ENCODE measurements around the gene GPATCH4. TPM values are rescaled to one million over a fixed set of nuclear protein-coding genes. Genes with fewer than 3 reads are reported as not detected.
A peak's percentile ranks its signal among the peaks of the same experiment; 100 is the strongest.
"Not testable (repeated sequence)": the region's sequence is repeated elsewhere in the genome, so short reads cannot be mapped to it uniquely, and the experiment has no call there.

Gene GPATCH4
- polyA plus RNA-seq, 3 donors, result 35.3 to 41.2 (median 36.8) TPM

DNA sequence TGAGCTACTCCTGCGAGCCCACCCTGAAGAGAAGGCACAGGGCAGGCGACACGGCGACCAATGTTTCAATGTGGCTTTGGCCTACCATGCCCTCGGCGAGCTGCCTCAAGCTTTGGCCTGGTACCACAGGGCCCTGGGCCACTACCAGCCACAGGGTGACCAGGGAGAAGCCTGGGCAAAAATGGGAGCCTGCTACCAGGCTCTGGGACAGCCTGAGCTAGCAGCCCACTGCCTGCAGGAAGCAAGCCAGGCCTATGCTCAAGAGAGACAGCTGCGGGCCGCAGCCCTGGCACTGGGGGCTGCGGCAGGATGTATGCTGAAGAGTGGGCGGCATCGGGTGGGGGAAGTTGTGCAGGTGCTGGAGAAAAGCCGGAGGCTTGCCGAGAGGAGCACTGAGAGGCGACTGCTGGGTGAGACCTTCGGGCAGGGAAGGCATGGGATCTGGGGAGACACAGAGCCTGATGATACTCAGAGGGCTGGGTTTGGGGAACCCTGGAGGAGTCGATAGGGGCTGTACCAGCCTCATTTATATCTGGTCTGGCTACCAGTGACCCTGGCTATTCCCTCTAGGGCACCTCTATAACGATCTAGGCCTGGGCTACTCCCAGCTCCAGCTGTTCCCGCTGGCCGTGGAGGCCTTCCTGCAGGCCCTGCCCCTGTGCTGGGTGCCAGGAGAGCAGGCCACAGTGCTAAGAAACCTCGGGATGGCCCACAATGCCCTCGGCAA is 19.5 kb downstream of the GPATCH4 start:
- no peak for DNase-seq (ENCODE audit: low read depth in 3 of 3, low spot score in 2 of 3)

DNA sequence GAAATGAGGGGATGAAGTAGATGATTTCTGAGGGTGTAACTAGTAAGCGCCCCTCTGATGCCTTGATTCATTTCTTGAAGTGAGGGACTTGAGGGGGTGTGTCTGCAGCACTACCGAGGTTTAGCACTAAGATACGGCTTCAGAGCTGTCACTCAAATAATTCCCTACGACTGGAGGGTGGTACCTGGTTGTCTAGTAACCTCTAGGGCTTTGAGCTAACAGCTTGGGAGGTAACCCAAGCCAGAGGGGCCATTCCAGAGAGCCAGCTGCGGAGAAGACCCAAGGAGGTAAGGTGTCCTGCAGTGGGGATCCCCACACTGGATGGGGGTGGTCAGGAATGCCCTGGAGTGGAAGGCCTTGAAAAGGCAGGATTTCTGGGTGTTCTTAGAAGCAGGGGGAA is 21.8 kb downstream of the GPATCH4 start, which contains the start of gene TTC24:
TTC24 (plus strand) TSS at position 252 of the 400 bp plus-strand sequence. CDS start 1,642 bp downstream, outside the sequence.
- DNase-seq (ENCODE audit: low read depth in 3 of 3, low spot score in 2 of 3), result no peak

DNA sequence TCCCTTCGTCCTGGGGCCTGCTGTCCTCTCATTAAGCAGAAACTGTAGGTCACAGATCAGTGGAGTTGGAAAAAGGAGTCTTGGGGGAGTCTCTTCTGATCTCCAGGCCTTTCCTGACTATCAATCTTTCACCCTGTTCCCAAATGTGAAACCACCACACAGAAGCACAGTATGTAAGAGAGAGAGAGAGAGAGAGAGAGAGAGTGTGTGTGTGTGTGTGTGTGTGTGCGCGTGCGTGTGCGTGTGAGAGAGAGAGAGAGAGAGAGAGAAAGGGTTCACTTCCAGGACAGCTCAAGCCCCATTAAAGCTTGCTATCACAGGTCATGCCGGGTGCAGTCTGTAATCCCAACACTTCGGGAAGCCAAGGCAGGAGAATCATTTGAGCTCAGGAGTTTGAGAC is 23.2 kb downstream of the GPATCH4 start:
- no peak for DNase-seq (ENCODE audit: low read depth in 3 of 3, low spot score in 2 of 3)

DNA sequence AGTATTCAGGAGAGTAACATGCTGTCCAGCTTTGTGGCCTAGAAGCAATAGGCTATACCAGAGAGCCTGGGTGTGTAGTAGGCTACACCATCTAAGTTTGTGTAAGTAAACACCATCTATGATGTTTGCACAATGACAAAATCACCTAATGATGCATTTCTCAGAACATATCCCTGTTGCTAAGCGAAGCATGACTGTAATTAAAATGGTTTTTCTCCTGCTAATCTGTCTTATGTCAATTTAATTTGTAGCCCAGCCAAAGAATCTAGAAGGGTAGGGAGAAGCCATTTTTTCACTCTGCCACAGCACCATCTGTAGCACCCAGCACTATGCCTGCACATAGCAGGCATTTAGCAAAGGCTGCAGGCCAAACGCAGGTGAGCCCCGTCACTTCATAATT is 23.7 kb downstream of the GPATCH4 start:
- no peak for DNase-seq (ENCODE audit: low read depth in 3 of 3, low spot score in 2 of 3)

DNA sequence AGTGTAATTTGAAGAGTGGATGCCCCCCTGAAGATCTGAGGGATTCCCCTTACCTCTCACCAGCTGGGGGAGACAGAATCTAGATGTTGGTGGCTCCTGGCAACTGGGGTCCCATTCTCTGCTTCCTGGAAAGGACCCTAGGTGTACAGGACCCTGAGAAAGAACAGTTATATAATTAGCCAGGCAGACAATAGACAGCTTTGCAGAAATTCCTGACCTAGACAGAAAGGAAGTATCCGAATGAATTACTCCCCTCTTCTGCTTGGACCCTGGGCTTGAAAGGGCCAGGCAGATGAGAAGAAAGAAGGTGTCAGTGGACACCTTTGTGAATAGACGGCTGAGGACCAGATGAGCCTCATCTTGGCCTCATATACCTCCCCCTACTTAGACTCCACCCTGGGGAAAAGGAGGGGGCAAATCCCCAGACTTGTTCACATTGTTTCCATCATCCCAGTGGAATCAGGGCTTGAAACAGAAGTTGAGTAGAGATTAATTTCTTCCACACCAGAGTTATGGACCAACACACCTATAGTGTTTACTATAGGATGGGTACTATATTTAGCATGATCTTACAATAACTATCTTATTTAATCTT is 27.1 kb downstream of the GPATCH4 start:
- no peak for DNase-seq (ENCODE audit: low read depth in 3 of 3, low spot score in 2 of 3)

DNA sequence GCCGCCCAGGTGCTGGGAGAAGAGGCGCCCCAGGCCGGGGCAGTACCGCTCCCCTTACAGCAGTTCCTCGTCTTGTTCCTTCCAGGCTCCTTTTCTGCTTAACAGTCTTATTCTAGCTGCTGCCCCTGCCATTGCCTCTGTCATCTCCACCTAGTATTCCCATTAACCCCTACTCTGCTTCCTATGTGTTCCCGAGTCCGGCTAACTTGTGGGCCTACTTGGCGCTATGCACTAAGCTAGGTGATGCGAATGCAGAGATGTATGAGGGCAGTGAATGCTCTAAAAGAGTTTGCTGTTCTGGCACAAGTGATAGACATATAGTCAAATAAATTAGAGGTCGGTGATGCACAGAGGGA is 28.6 kb downstream of the GPATCH4 start:
- DNase-seq (ENCODE audit: low read depth in 3 of 3, low spot score in 2 of 3), result no peak

DNA sequence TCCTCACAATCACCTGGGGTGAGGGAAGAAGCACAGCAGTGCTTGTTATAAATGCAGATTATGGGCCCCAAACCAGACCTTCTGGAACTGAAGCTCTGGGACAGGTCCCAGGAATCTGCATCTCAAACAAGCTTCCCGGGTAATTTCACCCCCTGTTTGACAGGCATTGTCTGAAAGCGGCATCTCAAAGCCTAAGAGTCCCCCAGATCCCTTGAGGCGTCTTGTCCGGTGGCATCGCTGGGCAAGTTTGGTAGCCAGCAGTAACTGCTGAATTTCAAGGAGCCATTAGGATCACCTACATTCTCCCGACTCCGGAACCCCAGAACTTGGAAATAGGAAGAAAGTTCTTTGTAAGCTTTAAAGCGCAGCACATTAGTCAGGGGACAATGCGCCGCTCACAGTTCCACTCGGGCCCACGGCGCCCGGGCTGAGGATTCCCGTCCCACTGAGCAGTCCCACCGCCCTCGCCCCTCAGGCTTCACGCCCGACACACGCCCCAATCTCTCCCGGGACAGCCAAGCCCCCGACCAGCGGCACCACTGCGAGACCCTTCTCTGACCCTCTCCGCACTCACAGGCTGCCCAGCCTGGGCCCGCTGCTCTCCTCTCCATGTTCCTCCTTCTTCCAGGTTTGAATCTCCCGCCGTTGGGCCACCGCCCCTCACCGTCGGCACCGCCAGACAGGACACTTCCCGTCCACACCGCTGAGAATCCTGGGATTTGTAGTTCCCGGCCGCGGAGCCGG is 29.2 kb downstream of the GPATCH4 start, which contains the start of gene IQGAP3:
IQGAP3 (minus strand) TSS at position 647 of the 744 bp plus-strand sequence; CDS start at position 611, 36 bp downstream.
- DNase-seq (ENCODE audit: low read depth in 3 of 3, low spot score in 2 of 3), result peak in 1 of 3 donors; percentile 64

DNA sequence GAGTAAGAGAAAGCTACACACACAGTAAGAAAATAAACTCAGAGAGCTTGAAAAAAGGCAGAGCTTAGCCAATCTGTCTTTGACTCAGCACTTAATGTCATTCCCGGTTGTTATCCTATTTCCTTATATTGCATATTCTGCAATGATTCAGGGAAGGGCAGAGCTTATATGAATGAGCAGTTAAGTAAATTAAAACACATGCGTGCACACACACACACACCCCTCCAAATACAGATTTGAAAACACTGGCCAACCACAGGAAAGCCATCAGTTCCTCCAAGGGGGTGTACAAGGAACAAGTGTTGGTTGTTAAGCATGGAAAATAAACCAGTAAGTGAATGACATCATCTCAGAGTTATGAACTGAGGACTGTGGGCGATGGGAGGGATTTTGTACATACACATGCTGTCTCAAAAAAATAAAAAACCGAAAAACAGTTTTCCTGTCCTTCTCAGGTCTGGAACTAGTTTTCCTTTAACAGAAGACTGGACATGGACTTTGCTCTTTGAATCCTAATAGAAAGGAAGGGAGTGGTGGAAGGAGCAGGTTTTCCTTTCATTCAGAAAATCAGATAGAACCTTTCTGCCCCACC is 29.9 kb downstream of the GPATCH4 start:
- DNase-seq (ENCODE audit: low read depth in 3 of 3, low spot score in 2 of 3), result no peak

DNA sequence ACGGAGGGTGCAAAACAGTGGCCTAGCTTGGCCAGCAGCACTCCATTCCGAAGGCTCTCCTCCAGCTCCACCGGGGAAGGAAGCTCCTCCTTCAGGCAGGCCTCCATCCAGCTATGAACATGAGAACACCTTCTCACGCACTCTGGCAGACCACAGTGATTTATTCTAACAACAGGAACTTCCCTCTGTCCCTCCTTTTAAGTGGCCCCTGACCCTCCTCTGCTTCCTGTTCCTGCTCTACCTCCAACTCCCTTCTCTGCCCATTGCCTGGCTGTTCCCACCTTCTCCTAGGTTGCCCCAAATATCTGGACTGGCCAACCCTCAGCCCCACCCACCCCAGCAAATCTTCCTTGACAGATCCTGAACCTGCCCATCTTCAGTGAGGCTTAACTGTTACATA is 34.8 kb downstream of the GPATCH4 start:
- DNase-seq (ENCODE audit: low read depth in 3 of 3, low spot score in 2 of 3), result no peak

DNA sequence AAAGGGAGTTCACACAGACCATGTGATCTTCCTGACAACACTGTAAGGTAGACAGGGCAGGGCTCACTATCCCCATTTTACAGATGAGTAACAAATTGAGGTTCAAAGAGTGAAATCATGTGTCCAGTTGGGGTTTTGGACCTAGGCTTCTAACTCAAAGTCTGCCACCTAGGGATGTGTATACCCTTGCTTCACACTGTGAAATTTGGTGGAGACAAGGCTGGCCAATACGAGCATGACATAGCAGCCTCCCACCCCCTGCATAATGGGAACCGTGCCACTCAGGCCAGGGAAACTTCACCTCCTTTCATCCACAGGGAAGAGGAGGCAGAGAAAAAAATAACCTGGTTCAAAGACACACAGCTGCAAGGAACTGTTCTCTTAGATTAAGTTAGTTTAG is 35.8 kb downstream of the GPATCH4 start:
- no peak for DNase-seq (ENCODE audit: low read depth in 3 of 3, low spot score in 2 of 3)

DNA sequence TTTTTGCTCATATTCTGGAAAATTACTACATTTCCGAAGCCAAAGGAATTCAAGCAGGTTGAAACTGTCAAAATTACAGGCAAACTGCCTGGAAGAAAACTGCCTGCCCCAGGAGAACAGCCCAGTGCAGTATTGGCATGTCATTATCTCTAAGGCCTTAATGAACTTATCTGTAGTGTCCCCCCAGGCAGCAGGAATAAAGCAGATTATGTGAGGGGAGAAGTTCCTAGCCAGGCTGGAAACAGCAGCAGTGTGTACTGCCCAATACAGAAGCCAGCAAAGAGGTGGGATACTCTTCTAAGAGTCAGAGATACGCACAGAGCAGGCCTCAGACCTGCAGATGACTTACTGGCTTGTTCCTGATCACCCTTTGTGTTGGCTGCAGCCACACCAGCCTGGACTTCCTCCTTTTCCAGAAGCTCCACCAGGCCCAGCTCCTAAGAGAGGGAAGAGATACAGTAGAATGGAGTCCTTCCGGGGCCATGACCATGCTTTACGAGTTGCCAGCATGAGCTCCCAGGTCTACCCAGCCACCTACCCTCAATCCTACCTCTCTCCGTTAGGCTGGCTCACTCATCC is 40.6 kb downstream of the GPATCH4 start:
- no peak for DNase-seq (ENCODE audit: low read depth in 3 of 3, low spot score in 2 of 3)

DNA sequence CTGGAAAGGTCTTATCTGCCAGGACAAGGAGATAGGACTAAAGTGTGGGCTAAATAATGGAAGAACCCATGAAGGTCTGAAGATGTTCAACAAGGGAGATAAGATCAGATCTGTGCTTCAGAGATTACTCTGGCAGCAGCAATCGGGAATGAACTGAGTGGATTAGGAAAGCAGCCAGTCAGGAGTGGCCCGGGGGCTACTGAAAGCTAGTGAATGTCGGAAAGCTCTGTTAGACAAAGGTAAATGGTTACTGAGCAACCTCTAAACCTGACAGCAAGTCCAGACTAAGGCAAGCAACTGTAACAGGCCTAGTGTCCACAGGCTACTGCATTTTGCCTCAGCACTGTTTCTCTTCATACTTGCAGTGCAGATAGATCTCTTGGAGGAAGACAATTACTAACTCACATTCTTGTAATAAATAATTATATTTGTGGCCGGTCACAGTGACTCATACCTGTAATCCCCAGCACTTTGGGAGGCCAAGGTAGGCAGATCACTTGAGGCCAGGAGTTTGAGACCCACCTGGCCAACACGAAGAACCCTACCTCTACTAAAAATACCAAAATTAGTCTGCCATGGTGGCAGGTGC is 41.4 kb downstream of the GPATCH4 start:
- DNase-seq (ENCODE audit: low read depth in 3 of 3, low spot score in 2 of 3), result no peak

DNA sequence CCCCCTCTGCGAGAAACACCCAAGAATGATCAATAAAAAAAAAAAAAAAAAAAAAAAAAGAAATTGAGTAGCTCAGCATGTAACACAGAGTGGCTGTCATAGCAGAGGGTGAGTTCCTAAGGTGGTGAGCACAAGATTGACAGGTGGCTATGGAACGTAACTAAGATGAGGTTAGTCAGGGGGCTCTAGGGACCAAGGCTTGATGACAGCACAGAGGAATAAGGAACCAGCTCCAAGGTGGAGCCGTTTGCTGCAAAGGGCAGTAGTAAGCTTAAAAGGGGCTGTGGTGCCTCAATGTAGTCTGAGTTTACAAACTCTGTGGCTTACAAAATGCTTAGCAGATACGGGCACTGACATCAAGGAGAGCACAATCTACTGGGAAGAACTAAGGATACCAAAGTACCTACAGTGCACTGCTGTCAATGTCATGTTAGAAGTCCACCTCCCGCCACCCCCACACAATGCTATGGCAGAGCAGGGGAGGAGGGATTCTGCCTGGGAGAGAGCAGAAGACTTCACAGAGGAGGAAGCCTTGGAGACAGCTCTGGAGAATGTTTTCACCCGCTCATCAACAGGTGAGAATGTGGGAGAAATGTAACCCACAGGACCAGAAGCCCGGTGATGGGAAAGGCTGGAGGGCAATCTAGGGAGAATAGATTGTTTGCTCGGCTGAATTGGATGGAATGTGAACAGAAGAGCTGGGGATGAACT is 42.0 kb downstream of the GPATCH4 start:
- DNase-seq (ENCODE audit: low read depth in 3 of 3, low spot score in 2 of 3), result no peak

DNA sequence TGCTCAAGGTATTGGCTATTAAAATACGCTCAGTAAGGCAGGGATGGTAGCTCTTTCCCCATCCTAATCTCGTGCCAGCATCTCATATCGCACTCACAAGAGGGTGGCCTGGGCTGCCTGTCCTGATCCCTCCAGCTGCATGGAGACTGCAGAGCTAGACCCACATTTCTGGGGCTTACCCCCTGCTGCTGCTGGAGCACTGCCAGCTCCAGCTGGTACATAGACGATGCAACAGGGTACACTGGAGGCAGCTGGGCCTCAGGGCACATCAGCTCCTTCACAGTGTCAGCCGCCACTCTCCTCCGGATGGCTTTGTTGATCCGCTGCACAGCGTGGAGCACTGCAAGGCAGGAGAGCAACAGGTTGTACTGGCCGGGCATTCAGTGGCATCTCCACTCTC is 44.9 kb downstream of the GPATCH4 start:
- no peak for DNase-seq (ENCODE audit: low read depth in 3 of 3, low spot score in 2 of 3)

DNA sequence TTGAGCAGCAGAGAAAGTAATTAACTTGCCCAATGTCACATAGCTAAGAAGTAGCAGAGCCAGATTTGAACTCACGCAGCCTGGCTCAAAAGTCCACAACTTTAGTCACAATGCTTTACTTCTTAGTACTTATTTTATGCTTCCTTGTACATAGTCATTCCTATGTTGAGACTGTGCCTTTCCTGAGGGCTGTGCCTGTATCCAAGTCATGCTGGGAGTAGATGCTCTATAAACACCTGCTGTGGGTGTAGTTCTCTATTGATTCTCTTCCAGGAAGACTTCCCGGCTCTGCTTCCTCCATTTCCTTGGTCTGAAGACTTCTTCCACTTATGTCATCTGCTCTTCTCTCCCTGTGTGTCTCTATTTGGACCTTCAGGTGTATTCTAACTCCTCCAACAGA is 45.6 kb downstream of the GPATCH4 start:
- DNase-seq (ENCODE audit: low read depth in 3 of 3, low spot score in 2 of 3), result no peak

DNA sequence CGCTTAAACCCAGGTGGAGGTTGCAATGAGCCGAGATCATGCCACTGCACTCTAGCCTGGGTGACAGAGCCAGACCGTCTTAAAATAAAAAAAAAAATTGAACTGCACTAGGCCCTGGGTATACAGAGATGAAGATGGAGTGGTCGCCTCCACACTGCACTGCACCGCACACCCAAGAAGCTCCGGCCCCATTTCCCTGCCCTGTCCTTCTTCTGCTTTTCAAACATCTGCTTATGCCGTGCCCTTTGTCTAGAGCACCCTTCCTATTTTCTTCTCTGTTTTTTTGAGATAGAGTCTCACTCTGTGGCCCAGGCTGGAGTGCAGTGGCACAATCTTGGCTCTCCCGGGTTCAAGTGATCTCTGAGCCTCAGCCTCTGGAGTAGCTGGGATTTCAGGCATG is 46.3 kb downstream of the GPATCH4 start:
- no peak for DNase-seq (ENCODE audit: low read depth in 3 of 3, low spot score in 2 of 3)

DNA sequence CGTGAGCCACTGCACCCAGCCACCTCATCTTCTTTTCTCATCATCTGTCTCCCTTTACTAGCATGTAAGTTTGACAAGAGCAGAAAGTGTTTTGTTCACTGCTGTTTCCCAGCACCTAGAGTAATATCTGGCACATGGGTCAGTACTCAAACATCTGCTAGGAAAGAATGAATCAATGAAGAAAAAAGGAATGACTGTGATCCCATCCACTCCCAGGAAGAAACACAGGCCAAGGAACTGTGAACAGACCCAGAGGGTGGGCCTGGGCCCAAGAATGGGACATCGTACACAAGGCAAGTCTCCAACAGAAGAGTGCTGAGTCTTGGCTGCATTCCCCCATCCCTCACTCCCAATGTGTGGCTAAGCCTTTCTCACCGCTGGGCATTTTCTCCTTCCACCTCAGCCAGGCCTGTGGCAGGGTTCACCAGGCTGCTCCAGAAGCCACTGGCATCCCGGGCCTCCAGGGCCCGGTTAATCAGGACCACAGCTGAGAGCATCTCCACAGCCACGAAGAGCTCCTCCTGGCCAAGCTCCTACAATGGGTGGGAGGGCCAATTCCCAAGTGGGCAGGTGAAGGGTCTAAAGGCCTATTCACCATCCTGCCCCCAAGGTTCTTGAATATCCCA is 47.3 kb downstream of the GPATCH4 start:
- DNase-seq (ENCODE audit: low read depth in 3 of 3, low spot score in 2 of 3), result no peak

DNA sequence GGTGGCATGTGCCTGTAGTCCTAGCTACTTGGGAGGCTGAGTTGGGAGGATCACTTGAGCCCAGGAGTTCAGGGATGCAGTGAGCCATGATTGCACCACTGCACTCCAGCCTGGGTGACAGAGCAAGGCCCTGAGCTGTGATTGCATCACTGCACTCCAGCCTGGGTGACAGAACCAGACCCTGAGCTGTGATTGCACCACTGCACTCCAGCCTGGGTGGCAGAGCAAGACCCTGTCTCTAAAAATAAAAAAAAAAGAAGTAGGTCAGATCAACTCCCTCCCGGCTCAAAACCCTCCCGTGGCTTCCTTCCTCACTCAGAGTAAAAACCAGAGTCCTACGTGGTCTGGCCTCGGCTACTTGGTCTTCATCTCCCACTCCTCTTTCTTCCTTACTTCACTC is 48.3 kb downstream of the GPATCH4 start:
- DNase-seq (ENCODE audit: low read depth in 3 of 3, low spot score in 2 of 3), result not testable (repeated sequence)

DNA sequence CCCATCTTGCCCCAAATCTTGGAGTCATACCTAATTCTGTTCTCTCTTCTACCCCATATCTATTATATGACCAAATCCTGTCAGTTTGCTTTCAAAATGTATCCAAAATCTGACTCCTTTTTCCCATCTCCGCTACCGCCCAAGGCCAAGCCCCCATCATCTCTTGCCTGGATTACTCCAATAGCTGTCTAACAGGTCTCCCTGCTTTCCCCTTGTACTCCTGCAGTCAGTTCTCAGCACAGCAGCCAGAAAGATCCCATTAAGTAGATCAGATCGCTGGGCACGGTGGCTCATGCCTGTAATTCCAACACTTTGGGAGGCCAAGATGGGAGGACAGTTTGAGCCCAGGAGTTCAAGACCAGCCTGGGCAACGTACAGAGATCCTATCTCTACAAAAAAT is 48.8 kb downstream of the GPATCH4 start:
- DNase-seq (ENCODE audit: low read depth in 3 of 3, low spot score in 2 of 3), result no peak

DNA sequence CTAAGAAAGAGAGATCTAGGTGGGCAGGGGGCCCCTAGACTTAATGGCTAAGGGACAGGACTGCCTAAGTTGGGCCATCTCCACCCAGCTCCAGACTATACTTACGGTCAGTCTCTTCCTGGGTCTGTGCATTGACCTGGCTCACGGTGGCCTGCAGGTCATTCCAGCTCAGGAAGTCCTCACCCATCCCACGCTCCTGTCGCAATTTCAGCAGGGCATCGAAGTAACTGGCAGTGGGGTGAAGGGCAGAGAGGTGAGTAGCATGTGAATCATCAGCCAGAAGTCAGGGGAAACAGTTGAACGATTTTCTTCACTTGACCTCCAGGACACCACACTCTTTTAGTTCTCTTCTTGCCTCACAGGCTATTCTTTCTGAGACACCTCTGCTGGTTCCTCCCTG is 49.4 kb downstream of the GPATCH4 start:
- DNase-seq (ENCODE audit: low read depth in 3 of 3, low spot score in 2 of 3), result no peak
